Pancreas (tissue), 10 donors: ENCODE data around the gene SMOC1. TPM values are rescaled to one million over a fixed set of nuclear protein-coding genes. Genes with fewer than 3 reads are reported as not detected.

Experiments used
- ATAC-seq, 4 donors: fragments of 200-7000 bp; cut with Tn5 transposase; one replicate each; pipeline versions ENCODE4 v1.8.0 to v1.9.1; 2020; ENCODE audit warnings: mild to moderate bottlenecking in 4 of 4, moderate library complexity in 4 of 4
- DNase-seq, 6 donors: peaks; one replicate each; pipeline ENCODE4 v3.0.0-alpha.2; 2020
- FAIRE-seq: peaks from 2 replicates; lab custom pipeline; 2012; peaks lifted over from hg19 to GRCh38; lab: Jason Lieb, UNC
- H3K27ac ChIP-seq, 4 donors: fragments of 200-600 bp; sonication (generic); 1 replicate in 3 of 4; 2 replicates in 1 of 4; pipeline versions ENCODE4 v1.5.0 to v1.8.0; 2020
- H3K27me3 ChIP-seq, 4 donors: fragments of 200-600 bp; one replicate each; pipeline ENCODE4 v1.8.0; 2021
- H3K36me3 ChIP-seq, 3 donors: fragments of 200-600 bp; sonication (generic) in 1 of 3; one replicate each; pipeline versions ENCODE4 v1.5.0 to v1.8.0; 2020 to 2021
- H3K4me1 ChIP-seq, 3 donors: fragments of 200-600 bp; one replicate each; pipeline ENCODE4 v1.8.0; 2021
- H3K4me3 ChIP-seq, 4 donors: fragments of 200-600 bp; sonication (generic) in 2 of 4; one replicate each; pipeline versions ENCODE4 v1.5.0 to v1.8.0; 2020 to 2021
- H3K9me3 ChIP-seq, 4 donors: fragments of 200-600 bp; one replicate each; pipeline ENCODE4 v1.8.0; 2021
- WGBS, 2 donors: extraction: QIAGEN DNeasy Blood & Tissue Kit; methylation state at CpG; one replicate each; pipeline ENCODE4 v1.1.7; 2013; 5-methylcytosine and 5-hydroxymethylcytosine counted together
- intact Hi-C, 3 donors: fragments of 100-400 bp; cut with DNase I; formaldehyde crosslinking; loops; one replicate each; pipeline versions ENCODE4 v1.11.1 to v1.14.2; 2022
- polyA plus RNA-seq, 2 donors: library from polyadenylated mRNA; stranded (reverse); fragments of 200-250 nt; gene quantifications; one replicate each; pipeline ENCODE4 v1.2.3, GENCODE V29; 2013
- total RNA-seq, 6 donors: library from RNA; stranded (reverse); fragmentation: NEBNext Ultra II Directional in 4 of 6; extraction: Animal tissue kit (Norgen Biotek cat#: 25700) in 4 of 6; gene quantifications; one replicate each; pipeline versions ENCODE4 v1.2.1 to v1.2.4, GENCODE V29; 2021 to 2023
- TF ChIP-seq, protein P1 (sequence below), 4 donors: fragments of 200-600 bp; sonication (generic) in 3 of 4; IDR thresholded peaks; one replicate each; pipeline versions ENCODE4 v1.5.0 to v1.8.0; 2021; ENCODE audit warnings: antibody characterized with exemption in 4 of 4
- donor health status: healthy with polysubstance abuse.
- donor health status: DM: no; HTN: no; CAD: no; lungs with moderate emphysema.
- donor health status: DM: no; HTN: no; CAD: no.
- donor health status: control.
- donor health status: control.
- donor health status: Bipolar disorder and iron deficiency.
- donor health status: DM: yes; HTN: yes; CAD: no.
- donor health status: DM: no; HTN: no; CAD: no.
- donor health status: DM: no; HTN: no; CAD: no.
- donor health status: DM: yes; HTN: yes; CAD: no.

The SMOC1 gene
- total and polyA plus RNA-seq, 8 donors = 2.2 to 55.7 (median 6.3) TPM

DNA sequence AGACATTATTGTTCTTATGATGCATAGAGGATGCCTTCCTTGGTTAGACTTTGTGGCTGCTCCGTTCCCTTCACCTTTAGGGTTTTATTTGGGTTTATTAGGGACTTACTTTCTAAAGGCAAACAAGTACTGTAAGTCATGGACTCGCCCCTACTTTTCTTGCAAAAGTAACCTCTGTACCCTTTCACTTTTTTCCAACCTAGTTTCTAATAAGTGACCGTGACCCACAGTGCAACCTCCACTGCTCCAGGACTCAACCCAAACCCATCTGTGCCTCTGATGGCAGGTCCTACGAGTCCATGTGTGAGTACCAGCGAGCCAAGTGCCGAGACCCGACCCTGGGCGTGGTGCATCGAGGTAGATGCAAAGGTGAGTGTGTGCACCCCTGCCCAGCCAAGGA, 72.7 kb downstream of the SMOC1 start:
- ATAC-seq = no peak
- WGBS, 2 donors = 83 to 91% methylated on average over 9 of the region's 9 CpGs

DNA sequence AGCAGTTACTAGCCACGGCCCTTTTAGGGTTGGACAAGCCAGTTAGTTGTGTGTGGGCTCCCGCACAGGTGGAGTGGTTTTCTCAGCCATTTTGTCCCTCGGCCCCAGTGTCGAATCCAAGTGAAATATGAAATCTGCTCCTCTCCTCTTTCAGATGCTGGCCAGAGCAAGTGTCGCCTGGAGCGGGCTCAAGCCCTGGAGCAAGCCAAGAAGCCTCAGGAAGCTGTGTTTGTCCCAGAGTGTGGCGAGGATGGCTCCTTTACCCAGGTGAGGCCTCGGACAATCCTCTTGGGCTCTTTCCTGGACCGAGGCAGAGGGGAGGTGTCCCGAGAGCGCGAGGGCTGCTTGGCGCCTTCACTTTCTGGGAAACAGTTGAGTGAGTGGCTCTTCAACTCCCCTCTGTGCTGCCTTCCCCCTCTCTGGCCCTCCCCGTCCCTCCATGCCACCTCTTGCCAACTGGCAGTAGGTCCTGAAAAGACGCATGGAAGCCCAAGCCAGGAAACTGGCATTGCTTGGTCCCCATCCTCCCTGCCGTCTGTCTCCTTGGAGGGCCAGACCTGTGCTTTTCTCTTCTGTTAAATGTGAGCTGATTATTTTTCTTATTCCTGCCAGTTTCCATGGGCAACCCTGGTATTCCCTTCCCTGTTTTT, 74.2 kb downstream of the SMOC1 start:
- 90 to 95% methylated on average over 16 of the region's 16 CpGs for WGBS, 2 donors

More for the DNA sequence above, 72.7 kb downstream of the SMOC1 start:
- no peaks in the 10 kb centered on the region for H3K9me3 ChIP-seq
- FAIRE-seq (no peak), DNase-seq (no peak)
- intact Hi-C loops = no loop called here
- no peak overlapping the region for H3K4me3 ChIP-seq
- H3K36me3 ChIP-seq = no peaks in the 10 kb centered on the region
- TF ChIP-seq, protein P1, sequence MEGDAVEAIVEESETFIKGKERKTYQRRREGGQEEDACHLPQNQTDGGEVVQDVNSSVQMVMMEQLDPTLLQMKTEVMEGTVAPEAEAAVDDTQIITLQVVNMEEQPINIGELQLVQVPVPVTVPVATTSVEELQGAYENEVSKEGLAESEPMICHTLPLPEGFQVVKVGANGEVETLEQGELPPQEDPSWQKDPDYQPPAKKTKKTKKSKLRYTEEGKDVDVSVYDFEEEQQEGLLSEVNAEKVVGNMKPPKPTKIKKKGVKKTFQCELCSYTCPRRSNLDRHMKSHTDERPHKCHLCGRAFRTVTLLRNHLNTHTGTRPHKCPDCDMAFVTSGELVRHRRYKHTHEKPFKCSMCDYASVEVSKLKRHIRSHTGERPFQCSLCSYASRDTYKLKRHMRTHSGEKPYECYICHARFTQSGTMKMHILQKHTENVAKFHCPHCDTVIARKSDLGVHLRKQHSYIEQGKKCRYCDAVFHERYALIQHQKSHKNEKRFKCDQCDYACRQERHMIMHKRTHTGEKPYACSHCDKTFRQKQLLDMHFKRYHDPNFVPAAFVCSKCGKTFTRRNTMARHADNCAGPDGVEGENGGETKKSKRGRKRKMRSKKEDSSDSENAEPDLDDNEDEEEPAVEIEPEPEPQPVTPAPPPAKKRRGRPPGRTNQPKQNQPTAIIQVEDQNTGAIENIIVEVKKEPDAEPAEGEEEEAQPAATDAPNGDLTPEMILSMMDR (IDR thresholded peaks at IDR 0.05) = no peak
- no peaks in the 10 kb centered on the region for H3K4me1 ChIP-seq
- no peaks in the 10 kb centered on the region for H3K27me3 ChIP-seq
- no peak overlapping the region for H3K27ac ChIP-seq

DNA sequence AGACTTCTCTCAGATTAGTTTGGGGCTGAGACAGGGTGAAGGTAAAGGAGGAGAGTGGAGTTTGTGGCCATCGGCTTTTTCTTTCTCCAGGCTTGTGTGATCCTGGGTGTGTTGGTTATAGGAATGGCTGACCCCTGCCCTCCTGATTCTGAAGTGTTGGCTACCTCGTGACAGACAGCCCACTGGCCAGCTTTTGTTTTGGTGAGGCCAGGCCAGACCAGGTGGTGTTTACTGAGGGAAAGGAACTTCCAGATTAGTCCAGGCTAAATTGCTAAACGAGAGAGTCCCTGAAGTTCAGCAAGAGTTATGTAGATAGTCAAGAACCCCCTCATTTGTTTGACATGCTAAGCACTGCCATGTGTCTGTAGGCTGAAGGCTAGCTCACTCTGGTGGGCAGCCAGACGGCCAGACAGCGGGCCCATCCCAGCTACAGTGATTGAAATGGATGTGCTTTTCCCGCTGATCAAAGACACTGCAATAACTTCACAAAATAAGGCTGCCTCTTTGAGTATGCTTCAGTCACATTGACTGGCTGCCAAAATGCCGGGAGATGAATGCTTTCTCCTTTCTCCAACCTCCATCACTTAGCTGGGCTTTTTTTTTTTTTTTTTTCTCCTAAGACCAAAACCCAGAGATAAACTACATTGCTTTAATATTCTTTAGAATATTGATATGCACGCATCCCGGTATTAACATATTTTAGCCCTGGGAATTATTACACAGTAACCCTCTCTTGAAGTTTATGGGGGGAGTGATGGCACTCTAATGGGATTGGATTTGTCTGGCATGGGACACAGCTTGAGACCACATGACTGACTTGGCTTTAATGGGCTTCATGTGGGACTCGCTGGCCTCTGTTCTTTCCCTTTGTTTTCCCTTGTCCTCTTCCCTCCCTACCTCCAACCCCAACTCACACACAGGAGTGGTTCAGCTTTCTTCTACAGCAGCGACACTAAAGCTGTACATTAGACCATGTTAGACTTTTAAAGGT, 76.9 kb downstream of the SMOC1 start:
- H3K4me3 ChIP-seq = no peak overlapping the region
- intact Hi-C loops = no loop called here
- no peaks in the 10 kb centered on the region for H3K9me3 ChIP-seq
- ATAC-seq (no peak), FAIRE-seq (no peak), DNase-seq (no peak)
- TF ChIP-seq, protein P1 (IDR thresholded peaks at IDR 0.05) = no peak
- WGBS, 2 donors = 81 to 83% methylated on average over 11 of the region's 11 CpGs
- H3K27me3 ChIP-seq = no peaks in the 10 kb centered on the region
- H3K36me3 ChIP-seq = no peaks in the 10 kb centered on the region
- no peaks in the 10 kb centered on the region for H3K4me1 ChIP-seq
- H3K27ac ChIP-seq = no peak overlapping the region

More for the DNA sequence above, 74.2 kb downstream of the SMOC1 start:
- intact Hi-C loops = no loop called here
- H3K9me3 ChIP-seq = no peaks in the 10 kb centered on the region
- no peak for FAIRE-seq
- no peak for ATAC-seq
- no peaks in the 10 kb centered on the region for H3K4me1 ChIP-seq
- no peaks in the 10 kb centered on the region for H3K27me3 ChIP-seq
- no peak overlapping the region for H3K4me3 ChIP-seq
- DNase-seq = no peak
- TF ChIP-seq, protein P1 (IDR thresholded peaks at IDR 0.05) = no peak
- no peak overlapping the region for H3K27ac ChIP-seq
- no peaks in the 10 kb centered on the region for H3K36me3 ChIP-seq

DNA sequence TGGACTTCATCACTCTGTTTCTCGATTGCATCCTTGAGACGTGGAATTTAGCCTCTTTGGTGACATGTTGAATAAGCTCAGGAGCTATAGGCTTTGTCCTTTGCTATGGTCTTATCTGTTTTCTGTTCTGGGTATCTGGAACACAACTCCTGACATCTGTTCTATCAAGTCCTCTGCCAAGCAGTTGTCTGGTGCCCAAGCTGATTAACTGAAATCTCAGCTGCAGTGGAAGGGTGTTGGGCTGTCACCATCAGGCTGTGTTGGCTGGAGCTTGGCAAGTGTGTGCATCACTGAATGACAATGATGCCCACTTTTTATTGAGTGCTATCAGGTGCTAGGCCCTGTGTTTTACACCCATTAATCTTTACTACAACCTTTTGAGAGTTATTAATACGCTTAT, 77.8 kb downstream of the SMOC1 start:
- H3K4me1 ChIP-seq = no peaks in the 10 kb centered on the region
- WGBS, 2 donors = 90 to 93% methylated on average over 3 of the region's 3 CpGs
- H3K9me3 ChIP-seq = no peaks in the 10 kb centered on the region
- no peak for FAIRE-seq
- DNase-seq = no peak
- no peak for ATAC-seq
- H3K36me3 ChIP-seq = no peaks in the 10 kb centered on the region
- TF ChIP-seq, protein P1 (IDR thresholded peaks at IDR 0.05) = no peak
- H3K27ac ChIP-seq = no peak overlapping the region
- no peaks in the 10 kb centered on the region for H3K27me3 ChIP-seq
- H3K4me3 ChIP-seq = no peak overlapping the region
- intact Hi-C loops = no loop called here
